Tibial nerve (tissue), 4 donors: ENCODE data around the gene TOR1AIP2. TPM values are rescaled to one million over a fixed set of nuclear protein-coding genes. Genes with fewer than 3 reads are reported as not detected.

Experiments used
- DNase-seq, 2 donors: peaks; one replicate each; pipeline ENCODE4 v3.0.0-alpha.2; 2019; ENCODE audit warnings: low spot score in 2 of 2
- H3K27ac ChIP-seq, 4 donors: fragments of 200-600 bp; sonication (generic) in 3 of 4; one replicate each; pipeline ENCODE4 v1.5.1; 2017 to 2019; ENCODE audit warnings: mild to moderate bottlenecking in 1 of 4
- H3K27me3 ChIP-seq, 2 donors: fragments of 200-600 bp; sonication (generic) in 1 of 2; one replicate each; pipeline versions ENCODE4 v1.5.1 to v1.6.0; 2017 to 2019
- H3K36me3 ChIP-seq, 3 donors: fragments of 200-600 bp; sonication (generic); one replicate each; pipeline ENCODE4 v1.5.1; 2018 to 2019
- H3K4me1 ChIP-seq, 4 donors: fragments of 200-600 bp; sonication (generic) in 3 of 4; one replicate each; pipeline ENCODE4 v1.5.1; 2017 to 2019
- H3K4me3 ChIP-seq, 4 donors: fragments of 200-600 bp; sonication (generic) in 3 of 4; one replicate each; pipeline ENCODE4 v1.5.1; 2017 to 2019; ENCODE audit warnings: mild to moderate bottlenecking in 1 of 4, moderate library complexity in 1 of 4
- H3K9me3 ChIP-seq, 4 donors: fragments of 200-600 bp; sonication (generic) in 3 of 4; one replicate each; pipeline ENCODE4 v1.5.1; 2017 to 2019
- EP300 ChIP-seq, 2 donors: sonication (generic); formaldehyde crosslinking; IDR thresholded peaks; one replicate each; pipeline ENCODE4 v1.6.1; 2017; ENCODE audit warnings: antibody characterized with exemption in 2 of 2, mild to moderate bottlenecking in 1 of 2
- POLR2A ChIP-seq, 2 donors: fragments of 450-650 bp; IDR thresholded peaks; one replicate each; pipeline ENCODE4 v1.6.1; 2017; ENCODE audit warnings: antibody characterized with exemption in 2 of 2, mild to moderate bottlenecking in 2 of 2, moderate library complexity in 2 of 2
- WGBS, 2 donors: methylation state at CpG; one replicate each; pipeline ENCODE4 v1.1.5; 2018; 5-methylcytosine and 5-hydroxymethylcytosine counted together
- total RNA-seq, 4 donors: library from RNA; depleted of rRNA; stranded (reverse); fragments of >200 nt; gene quantifications; one replicate each; pipeline ENCODE4 v1.1.0, GENCODE V29; 2016
- TF ChIP-seq, protein P1 (sequence below), 5 experiments: fragments of 200-600 bp in 3 of 5; fragments of 450-650 bp in 2 of 5; sonication (generic) in 3 of 5; IDR thresholded peaks; one replicate each; pipeline ENCODE4 v1.5.1; 2016 to 2019; ENCODE audit warnings: antibody characterized with exemption in 5 of 5, mild to moderate bottlenecking in 3 of 5, moderate library complexity in 2 of 5

TOR1AIP2 gene
- total RNA-seq, 4 donors from 2014 or later: 55.7 to 77.5 (median 59.0) TPM

DNA sequence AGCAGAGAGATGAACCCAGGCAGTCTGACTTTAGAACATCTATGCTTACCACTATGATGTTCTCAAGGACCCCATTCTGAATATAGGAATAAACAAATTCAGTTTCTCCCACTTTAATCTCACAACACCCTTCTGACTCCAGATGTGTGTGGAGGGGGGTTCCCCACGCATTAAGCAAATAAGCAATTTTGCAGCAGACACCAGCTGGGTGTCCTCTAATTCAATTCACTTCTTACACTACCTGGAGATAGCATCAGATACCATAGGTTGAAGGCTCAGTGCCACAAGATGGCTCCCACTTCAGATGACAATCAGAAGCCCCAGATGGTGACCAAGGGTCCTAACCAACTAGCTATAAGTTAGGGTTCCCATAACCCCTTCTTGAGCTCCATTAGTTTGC lies 46.7 kb upstream of the TOR1AIP2 start:
- DNase-seq: no peak
- H3K4me3 ChIP-seq: no peak overlapping the region
- WGBS, 2 donors: 88 to 93% methylated on average over 1 of the region's 1 CpG

DNA sequence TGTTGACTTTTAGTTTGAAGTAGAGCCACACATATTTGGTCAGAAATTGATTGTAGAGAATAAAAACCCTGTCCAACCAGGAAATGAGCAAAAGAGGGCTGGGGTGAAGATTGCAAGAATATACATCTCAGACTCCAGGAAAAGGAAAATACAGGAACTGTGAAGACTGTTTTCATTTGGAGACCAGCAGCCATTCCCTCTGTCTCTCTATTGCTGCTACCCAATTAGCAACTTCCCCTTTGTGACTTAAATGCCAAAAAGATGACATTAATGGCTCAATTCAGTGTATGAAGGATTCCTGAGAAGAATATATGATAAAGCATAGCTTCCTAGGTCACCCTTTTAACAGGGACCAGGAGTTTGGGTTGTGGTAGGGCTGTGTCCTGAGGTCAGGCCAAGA lies 45.4 kb upstream of the TOR1AIP2 start:
- no peaks in the 10 kb centered on the region for H3K9me3 ChIP-seq
- no peak overlapping the region for H3K27ac ChIP-seq
- TF ChIP-seq POLR2A (IDR thresholded peaks at IDR 0.05): no peak
- TF ChIP-seq EP300 (IDR thresholded peaks at IDR 0.05): no peak
- TF ChIP-seq, protein P1, sequence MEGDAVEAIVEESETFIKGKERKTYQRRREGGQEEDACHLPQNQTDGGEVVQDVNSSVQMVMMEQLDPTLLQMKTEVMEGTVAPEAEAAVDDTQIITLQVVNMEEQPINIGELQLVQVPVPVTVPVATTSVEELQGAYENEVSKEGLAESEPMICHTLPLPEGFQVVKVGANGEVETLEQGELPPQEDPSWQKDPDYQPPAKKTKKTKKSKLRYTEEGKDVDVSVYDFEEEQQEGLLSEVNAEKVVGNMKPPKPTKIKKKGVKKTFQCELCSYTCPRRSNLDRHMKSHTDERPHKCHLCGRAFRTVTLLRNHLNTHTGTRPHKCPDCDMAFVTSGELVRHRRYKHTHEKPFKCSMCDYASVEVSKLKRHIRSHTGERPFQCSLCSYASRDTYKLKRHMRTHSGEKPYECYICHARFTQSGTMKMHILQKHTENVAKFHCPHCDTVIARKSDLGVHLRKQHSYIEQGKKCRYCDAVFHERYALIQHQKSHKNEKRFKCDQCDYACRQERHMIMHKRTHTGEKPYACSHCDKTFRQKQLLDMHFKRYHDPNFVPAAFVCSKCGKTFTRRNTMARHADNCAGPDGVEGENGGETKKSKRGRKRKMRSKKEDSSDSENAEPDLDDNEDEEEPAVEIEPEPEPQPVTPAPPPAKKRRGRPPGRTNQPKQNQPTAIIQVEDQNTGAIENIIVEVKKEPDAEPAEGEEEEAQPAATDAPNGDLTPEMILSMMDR (IDR thresholded peaks at IDR 0.05): no peak
- H3K4me3 ChIP-seq: no peak overlapping the region
- H3K27me3 ChIP-seq: no peaks in the 10 kb centered on the region
- no peaks in the 10 kb centered on the region for H3K4me1 ChIP-seq
- no peak for DNase-seq
- H3K36me3 ChIP-seq: peaks cover 0 to 33% (median 4%) of the 10 kb centered on the region in 3 donors

More for the DNA sequence above, 46.7 kb upstream of the TOR1AIP2 start:
- TF ChIP-seq EP300 (IDR thresholded peaks at IDR 0.05) (no peak), POLR2A (IDR thresholded peaks at IDR 0.05) (no peak)
- TF ChIP-seq, protein P1 (IDR thresholded peaks at IDR 0.05): no peak
- no peak overlapping the region for H3K27ac ChIP-seq
- no peaks in the 10 kb centered on the region for H3K9me3 ChIP-seq
- no peaks in the 10 kb centered on the region for H3K4me1 ChIP-seq
- no peaks in the 10 kb centered on the region for H3K27me3 ChIP-seq
- H3K36me3 ChIP-seq: peaks cover 0 to 20% (median 3%) of the 10 kb centered on the region in 3 donors

DNA sequence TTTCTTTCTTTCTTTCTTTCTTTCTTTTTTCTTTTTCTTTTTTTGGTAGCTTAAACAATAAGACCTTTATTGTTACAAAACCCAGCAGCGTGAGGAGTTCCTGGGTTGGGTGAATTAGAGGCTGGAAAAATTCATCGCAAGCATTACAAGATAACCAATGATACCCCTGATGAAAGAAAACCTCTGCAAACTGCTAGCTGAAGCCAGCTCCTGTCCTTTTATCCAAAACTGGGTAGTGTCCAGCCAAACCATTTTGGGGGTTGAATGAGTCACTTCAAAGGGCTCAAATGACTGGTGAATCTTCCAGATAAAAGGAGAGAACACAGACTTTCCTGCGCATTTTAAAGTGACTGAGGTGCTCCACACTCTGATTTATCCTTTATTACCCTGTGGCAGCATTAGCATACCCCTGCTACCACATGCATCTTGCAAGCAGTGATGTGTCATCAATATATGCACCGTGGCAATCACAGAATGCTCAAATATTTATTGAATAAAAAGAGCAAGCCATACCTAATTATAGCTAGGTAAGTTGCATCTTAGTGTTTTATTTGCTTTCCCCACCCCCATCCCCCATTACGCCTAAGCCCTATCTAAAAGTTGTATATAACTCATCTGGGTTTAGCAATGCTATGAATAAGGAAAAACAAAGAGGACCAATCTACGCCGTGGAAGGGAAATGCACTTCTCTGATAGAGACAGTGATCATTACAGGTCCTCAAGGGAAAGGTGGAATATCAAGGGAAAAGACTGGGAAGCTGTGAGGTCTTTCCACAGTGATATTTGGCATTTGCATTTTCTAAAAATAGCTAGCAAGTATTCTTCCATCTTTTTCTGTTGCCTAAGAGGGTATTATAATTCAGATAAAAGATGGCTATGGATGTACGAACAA lies 44.6 kb upstream of the TOR1AIP2 start:
- TF ChIP-seq, protein P1 (IDR thresholded peaks at IDR 0.05): no peak
- TF ChIP-seq EP300 (IDR thresholded peaks at IDR 0.05): no peak
- no peak for TF ChIP-seq POLR2A (IDR thresholded peaks at IDR 0.05)
- Histone ChIP-seq H3K4me1 (no peaks in the 10 kb centered on the region), H3K27ac (no peak overlapping the region), H3K9me3 (no peaks in the 10 kb centered on the region), H3K4me3 (no peak overlapping the region), H3K27me3 (no peaks in the 10 kb centered on the region), H3K36me3 (peaks cover 3 to 41% (median 4%) of the 10 kb centered on the region in 3 donors)
- WGBS, 2 donors: 62 to 68% methylated on average over 8 of the region's 8 CpGs
- no peak for DNase-seq

DNA sequence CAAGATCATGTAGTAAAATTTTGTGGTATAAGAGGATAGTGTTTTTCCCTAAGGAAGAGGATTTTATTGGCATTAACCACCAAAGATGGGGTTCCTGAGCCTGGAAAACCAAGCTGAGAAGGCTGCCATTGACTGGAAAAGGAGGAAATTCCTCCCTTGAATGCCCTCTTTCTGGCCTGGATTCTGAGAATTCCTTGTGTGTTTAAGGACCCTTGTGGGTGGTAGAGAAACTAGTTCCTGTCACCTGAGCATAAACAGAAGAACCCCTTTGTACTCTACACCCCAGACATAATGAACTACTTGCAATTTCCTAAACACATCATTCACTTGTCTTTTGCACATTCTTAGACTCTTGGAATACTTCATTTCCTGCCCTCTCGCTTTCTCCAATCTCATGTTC lies 43.9 kb upstream of the TOR1AIP2 start:
- Histone ChIP-seq H3K36me3 (peaks cover 3 to 48% (median 4%) of the 10 kb centered on the region in 3 donors), H3K4me3 (no peak overlapping the region), H3K9me3 (no peaks in the 10 kb centered on the region), H3K4me1 (no peaks in the 10 kb centered on the region), H3K27ac (no peak overlapping the region), H3K27me3 (no peaks in the 10 kb centered on the region)
- TF ChIP-seq EP300 (IDR thresholded peaks at IDR 0.05): no peak
- TF ChIP-seq POLR2A (IDR thresholded peaks at IDR 0.05): no peak
- TF ChIP-seq, protein P1 (IDR thresholded peaks at IDR 0.05): no peak
- DNase-seq: no peak
- 39 to 57% methylated on average over 1 of the region's 1 CpG for WGBS, 2 donors
